Femur (tissue), 1 donor: ENCODE measurements around the gene NPDC1.

Experiments
- DNase-seq: peaks from one replicate; pipeline ENCODE4 v3.0.0-alpha.2; 2017

Gene NPDC1

DNA sequence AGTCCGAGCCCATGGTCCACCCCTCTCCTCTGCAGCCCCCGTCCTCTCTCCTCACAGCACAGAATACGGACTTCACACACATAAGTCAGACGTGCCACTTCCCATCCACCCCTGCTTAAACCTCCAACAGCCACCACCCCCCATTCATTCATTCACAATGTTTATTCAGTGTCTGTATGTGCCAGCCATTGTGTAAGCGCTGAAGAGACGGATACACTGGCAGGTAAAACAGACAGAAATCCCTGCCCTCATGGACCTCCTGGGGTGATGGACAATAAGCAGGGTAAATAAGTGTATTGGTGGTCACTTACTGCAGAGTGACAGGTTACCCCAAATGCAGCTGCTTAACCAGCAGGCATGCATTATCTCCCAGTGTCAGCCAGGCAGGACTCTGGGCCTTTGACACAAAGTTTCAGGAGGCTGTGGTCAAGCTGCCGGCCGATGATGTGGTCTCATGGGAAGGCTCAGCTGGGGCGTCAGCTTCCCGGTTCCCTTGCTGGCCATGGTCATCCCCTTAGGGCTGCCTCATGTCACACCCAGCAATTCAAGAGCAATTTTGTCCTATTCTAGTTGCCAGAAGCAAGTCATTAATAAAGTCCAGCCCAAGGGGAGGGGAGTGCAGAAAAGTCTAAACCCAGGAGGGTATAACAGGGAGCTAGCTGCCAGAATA is 55.6 kb downstream of the NPDC1 start:
- DNase-seq = no peak
